Measurements from ENCODE around the gene EED.
A peak's percentile ranks its signal among the peaks of the same experiment; 100 is the strongest.

EED gene

GRCh38 chr11:86244522-86245368, at the start of gene EED:
Gene EED (plus strand): TSS chr11:86244753. CDS start chr11:86245230, 477 bp downstream.
- DNase-seq = peak; percentile 93

GRCh38 chr11:86194998-86195397, 49.6 kb upstream of the EED start:
- no peak for DNase-seq

GRCh38 chr11:86196085-86196696, 48.4 kb upstream of the EED start:
- DNase-seq = no peak

GRCh38 chr11:86196913-86197312, 47.6 kb upstream of the EED start:
- DNase-seq = no peak

GRCh38 chr11:86197448-86197847, 47.1 kb upstream of the EED start:
- no peak for DNase-seq

- no peak for DNase-seq
Observed at GRCh38 chr11:86198139-86198538, 46.4 kb upstream of the EED start.

GRCh38 chr11:86199354-86199753, 45.2 kb upstream of the EED start:
- DNase-seq = no peak

- no peak for DNase-seq
Observed at GRCh38 chr11:86201371-86201884, 43.1 kb upstream of the EED start.

- DNase-seq = no peak
Observed at GRCh38 chr11:86202013-86202336, 42.6 kb upstream of the EED start.

GRCh38 chr11:86204356-86204755, 40.2 kb upstream of the EED start:
- no peak for DNase-seq

GRCh38 chr11:86205421-86206336, 38.9 kb upstream of the EED start:
- no peak for DNase-seq

GRCh38 chr11:86206337-86206695, 38.2 kb upstream of the EED start:
- no peak for DNase-seq

GRCh38 chr11:86207413-86207812, 37.1 kb upstream of the EED start:
- DNase-seq = no peak

GRCh38 chr11:86208572-86208971, 36.0 kb upstream of the EED start:
- DNase-seq = no peak

GRCh38 chr11:86209806-86210657, 34.5 kb upstream of the EED start:
- DNase-seq = no peak

- DNase-seq = no peak
Observed at GRCh38 chr11:86210898-86211297, 33.7 kb upstream of the EED start.

GRCh38 chr11:86211619-86212018, 32.9 kb upstream of the EED start:
- no peak for DNase-seq

- no peak for DNase-seq
Observed at GRCh38 chr11:86212019-86212611, 32.4 kb upstream of the EED start.

- no peak for DNase-seq
Observed at GRCh38 chr11:86214710-86215109, 29.8 kb upstream of the EED start.

GRCh38 chr11:86218125-86219084, 26.1 kb upstream of the EED start:
- peak; percentile 54 for DNase-seq

Measured in activated gamma-delta T cell treated with Interleukin-2 at 50 U/mL for 16 hours (primary cell).